RCC 7860 (cell line): ENCODE measurements around the gene ANXA2R.
"Not testable (repeated sequence)": the region's sequence is repeated elsewhere in the genome, so short reads cannot be mapped to it uniquely, and the experiment has no call there.

Source experiments
- DNase-seq: peaks from one replicate; pipeline ENCODE4 v3.0.0-alpha.2; 2015; ENCODE audit warnings: low spot score
- FAIRE-seq: peaks from 2 replicates; lab custom pipeline; 2012; peaks lifted over from hg19 to GRCh38; lab: Jason Lieb, UNC

The ANXA2R gene

DNA sequence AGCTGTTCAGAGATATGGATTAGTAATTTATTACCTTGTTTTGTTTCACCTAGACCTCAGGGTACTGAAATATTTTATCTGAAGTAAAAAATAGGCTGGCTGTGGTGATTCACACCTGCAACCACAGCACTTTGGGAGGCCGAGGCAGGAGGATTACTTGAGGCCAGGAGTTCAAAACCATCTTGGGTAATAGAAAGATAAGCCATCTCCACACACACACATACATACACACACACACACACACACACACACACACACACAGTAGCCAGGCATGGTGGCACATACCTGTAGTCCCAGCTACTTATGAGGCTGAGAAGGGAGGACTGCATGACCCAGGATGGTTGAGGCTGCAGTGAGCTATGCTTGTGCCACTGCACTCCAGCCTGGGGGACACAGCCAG, 3.7 kb downstream of the ANXA2R start:
- peak; percentile 14 for DNase-seq
- no peak for FAIRE-seq

DNA sequence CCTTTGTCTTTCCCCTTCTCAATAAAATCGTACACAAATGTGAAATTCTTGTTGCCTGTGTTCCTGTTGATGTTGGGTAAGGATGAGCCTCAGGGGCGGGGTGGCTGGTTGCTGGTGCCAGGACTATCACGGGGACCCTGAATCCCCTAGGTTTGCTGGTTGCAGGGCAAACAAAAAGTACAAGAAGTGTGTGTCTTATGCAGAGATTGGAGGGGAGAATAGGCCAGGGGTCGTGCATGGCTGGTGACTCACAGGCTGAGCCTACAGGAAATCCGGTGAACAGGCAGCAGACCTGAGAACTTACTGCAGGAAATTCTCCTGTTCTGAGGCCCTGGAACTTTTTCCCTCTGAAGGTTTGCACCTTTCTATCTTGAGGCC, 5.5 kb downstream of the ANXA2R start:
- FAIRE-seq, result peak; percentile 77
- peak; percentile 84 for DNase-seq

DNA sequence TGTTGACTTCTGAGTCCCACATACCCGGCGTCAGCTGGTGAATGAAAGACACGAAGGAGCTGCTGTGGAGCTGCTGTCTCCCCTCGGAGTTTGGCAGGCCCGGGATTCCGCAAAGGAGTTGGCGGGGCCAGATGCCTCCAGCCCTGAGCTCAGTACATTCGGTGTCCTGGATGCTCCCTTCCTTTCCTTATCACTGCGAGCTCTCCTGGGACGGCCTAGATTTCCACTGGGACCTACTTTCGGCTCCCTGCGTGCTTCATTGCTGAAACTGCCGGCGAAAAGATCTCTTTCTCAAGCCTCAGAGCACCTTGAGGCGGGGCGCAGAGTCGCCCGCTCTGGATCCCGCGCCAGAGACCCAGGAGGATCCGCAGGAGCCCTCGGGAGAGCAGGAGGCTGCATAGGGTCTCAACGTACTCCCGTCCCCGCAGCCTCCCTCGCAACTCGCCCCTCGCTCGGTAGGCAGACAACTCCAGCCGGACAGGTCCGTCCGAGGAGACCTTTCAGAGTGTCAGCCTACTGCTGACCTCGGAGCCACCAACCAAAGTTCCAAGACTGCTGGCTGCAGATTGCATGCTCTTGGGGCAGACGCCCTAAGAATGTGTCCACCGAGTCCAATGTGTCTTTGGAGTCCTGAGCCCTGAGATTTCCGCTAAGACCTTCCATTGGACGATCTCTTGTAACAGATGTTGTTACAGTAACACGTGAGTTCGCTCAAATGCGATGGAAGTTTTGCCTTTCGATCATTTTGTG, 6.1 kb downstream of the ANXA2R start:
- DNase-seq (peak; percentile 45), FAIRE-seq (no peak)

DNA sequence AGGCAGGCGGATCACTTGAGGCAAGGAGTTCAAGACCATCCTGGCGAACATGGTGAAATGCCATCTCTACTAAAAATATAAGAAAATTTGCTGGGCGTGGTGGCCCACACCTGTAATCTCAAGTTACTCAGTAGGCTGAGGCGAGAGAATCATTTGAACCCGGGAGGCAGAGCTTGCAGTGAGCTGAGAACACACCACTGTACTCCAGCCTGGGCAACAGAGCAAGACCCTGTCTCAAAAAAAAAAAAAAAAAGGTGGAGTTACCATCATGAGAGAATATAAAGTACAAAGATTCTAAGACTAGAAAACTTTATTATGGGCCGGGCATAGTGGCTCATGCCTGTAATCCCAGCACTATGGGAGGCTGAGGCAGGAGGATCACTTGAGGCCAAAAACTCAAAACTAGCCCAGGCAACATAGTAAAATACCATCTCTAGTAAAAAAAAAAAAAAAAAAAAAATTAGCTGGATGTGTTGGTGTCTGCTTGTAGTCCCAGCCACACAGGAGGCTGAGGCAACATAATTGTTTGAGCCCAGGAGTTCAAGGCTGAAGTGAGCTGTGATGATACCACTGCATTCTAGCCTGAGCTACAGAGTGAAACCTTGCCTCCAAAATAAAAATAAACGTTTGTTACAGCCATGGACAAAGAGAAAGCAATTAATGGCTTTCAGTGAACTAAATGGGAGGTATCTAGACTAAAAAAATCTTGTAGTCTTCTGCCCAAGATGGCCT, 12.9 kb downstream of the ANXA2R start:
- DNase-seq (no peak), FAIRE-seq (no peak)

DNA sequence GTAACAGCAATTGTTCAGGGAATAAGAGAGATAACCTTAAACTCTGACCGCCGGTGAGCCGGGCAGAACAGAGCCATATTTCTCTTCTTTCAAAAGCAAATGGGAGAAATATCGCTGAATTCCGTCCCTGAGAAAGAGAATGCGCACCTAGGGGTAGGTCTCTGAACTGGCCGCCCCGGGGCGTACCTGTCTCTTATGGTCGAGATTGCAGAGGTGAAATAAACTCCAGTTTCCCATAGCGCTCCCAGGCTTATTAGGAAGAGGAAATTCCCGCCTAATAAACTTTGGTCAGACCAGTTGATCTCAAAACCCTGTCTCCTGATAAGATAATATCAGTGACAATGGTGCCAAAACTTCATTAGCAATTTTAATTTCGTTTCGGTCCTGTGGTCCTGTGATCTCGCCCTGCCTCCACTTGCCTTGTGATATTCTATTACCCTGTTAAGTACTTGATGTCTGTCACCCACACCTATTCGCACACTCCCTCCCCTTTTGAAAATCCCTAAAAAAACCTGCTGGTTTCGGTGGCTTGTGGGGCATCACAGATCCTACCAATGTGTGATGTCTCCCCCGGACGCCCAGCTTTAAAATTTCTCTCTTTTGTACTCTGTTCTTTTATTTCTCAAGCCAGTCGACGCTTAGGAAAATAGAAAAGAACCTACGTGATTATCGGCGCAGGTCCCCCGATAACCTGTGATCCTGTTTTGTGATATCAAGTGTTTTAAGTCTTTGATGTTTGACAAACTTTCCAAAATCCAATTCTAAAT, 14.8 kb downstream of the ANXA2R start:
- not testable (repeated sequence) for DNase-seq, FAIRE-seq

DNA sequence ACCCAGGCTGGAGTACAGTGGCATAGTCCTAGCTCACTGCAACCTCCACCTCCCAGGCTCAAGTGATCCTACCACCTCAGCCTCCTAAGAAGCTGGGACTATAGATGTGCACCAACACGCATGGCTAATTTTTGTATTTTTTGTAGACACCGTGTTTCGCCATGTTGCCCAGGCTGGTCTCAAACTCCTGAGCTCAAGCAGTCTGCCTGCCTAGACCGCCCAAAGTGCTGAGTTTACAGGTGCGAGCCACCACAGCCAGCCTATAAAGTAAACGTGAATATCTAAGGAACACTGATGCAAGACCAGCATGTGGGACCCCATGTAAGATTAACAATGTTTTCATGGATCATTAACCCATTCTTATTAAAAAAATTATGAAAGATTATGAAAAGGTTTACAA, 15.9 kb downstream of the ANXA2R start:
- no peak for FAIRE-seq
- DNase-seq, result no peak

DNA sequence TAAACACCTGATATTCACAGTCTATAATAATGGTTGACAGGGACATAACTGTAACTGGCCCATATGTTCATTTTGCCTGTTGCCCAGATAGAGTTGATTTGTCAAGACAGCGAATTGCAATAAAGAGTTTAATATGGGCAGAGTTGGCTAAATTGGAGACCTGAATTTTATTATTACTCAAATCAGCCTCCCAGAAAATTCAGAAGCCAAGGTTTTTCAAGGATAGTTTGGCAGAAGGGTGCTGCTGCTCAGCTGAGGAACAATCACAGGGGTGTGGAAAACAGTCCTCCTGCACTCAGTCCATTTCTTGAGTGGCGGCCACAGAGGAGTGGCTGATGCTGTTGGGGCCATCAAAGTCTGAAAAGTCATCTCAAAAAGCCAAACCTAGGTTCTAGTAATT, 19.0 kb downstream of the ANXA2R start:
- DNase-seq (no peak), FAIRE-seq (no peak)

DNA sequence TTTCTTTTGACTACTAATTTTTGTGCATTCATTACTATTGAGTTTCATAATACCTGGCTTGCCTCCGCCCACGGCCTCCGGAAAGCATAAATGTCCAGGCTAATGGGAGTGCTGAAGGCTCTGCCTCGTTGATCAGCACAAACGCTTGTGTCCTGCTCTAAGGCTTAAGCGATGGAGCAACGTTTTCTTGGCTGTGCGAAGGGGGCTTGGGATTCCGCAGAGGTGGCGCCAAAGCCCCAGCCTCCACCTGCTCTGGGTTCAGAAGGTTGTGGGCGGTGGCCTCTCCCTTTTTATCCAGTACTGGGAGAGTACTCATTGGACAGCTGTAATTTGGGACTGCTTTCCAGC, 19.7 kb downstream of the ANXA2R start:
- DNase-seq (peak; percentile 50), FAIRE-seq (no peak)

DNA sequence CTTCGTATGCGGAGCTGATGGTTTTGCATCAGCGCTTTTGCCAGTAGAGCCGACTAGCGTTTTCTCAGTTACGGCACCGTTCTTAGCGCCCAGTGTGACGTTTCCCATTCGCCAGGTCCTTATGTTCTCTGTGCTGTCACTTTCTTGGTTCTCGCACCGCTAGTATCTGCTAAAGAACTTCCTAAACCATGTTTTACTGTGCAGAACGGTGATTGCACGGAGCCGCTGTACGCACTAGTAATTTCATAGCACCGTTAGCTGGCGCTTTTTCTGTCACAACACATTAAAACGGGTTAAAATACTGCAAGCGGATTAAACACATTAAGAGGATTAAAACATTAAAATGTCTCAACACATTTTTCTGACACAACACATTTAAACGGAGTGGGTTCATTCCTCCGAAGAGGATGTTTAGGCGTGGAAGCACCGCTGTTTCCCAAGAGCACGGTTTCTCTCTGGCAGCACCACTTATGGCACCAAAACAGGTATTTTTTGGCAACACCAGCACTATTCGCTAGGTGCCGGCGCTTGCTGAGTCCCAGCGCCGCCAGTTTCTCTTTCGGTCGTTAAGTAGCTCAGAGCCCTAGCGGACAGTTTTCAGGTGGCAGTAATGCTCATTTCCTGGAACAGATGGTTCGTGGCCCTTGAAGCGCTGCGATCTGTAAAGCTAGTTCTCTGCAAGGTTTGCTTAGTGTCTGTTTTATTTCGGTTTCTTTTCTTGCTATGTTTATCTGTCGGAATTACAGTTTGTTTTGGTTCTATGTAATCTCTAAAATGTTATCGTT, 20.3 kb downstream of the ANXA2R start:
- DNase-seq (peak; percentile 88), FAIRE-seq (peak; percentile 82)

DNA sequence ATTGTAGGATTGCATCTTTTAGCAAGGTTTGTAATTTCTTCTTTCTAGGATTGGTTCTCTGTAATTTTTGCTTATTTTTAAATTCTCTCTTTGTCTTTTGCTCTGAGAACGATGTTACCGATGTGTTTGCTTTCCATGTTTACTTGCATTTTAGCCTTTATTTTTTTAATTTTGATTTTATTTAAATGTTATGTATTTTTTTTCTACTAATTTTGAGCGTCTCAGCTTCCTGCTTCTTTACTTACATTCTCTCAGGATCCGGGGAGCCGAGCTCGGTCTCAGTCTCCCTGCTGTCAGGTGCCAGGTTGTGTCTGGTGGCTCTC, 20.9 kb downstream of the ANXA2R start:
- FAIRE-seq (no peak), DNase-seq (no peak)

DNA sequence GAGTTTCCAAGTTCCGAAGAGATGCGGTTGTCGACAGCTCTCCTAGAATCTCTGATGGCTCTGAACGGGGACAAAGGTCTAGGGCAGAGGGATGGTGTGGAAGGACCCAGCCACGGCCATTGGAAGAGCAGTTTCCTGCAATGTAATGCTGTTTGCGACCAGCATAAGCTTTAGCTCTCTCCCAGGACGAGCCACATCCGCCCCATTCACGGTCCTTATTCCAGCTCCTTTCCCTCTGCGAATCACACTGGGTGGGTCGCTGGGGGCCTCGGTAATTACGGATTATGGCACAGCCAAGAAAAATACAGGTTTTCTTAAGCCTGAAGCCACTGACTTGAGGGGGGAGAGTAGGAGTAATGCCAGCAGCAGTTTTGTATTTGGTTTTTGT, 22.7 kb downstream of the ANXA2R start:
- DNase-seq (peak; percentile 42), FAIRE-seq (no peak)

DNA sequence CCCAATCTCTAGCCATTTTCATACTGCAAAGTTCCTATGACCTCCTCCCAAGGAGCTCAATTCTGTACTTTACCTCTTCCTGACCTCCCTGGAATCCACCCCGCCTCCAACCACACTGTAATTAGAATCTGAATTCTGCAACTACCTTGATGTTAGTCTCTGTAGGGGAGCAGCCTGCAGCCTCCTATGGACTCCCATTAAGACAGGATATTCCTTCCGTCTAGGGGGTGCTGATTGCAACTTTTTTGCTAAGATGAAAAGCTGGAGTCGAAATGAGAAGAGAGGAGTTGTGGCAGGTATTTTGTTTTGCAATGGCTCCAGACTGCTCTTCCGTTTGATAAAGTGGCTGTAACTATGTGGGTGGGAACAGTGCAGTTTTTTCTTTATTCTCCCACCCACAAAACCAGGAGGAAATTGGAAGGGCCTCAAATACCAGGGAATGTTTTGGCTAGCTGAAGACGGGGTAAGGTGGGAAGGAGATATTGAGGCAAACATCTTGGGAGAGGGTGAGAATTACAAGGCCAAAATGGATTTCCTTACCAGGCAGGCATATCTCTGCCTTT, 23.8 kb downstream of the ANXA2R start:
- no peak for DNase-seq
- FAIRE-seq, result no peak

DNA sequence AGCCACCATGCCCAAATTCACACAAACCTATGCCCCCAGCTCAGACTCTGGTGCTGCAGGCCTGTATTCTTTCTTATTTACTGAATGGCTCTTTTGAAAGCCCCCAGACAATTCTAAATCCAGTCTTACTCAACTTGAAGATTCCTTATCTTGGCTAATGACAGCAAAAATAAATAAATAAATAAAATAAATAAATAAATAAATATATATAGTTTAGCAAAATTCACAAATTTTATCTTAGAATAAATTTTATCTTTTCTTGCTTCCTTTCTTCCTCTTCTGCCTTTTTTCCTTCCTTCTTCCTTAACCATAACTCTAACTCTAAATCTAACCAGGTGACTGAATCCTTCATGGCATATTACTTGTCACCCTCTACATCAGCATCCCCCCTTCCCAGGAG, 25.6 kb downstream of the ANXA2R start:
- no peak for FAIRE-seq
- no peak for DNase-seq

DNA sequence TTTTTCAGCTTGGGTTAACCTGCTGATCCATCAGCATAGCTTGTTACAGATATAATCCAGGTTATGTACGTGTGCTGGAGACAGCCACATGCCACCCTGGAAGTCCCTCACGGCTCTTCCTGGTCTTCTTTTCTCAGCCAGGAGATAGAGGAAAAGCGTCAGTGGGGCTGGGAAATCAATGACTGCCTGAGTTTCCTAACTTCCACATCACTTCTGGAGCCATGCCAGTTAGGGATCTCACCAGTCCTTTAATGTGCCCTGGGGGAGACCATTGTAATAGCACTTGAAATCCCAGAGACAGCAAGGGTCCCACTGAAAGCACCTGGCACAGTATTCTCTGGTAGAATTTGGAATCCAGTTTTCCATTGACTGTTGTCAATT, 29.2 kb downstream of the ANXA2R start:
- no peak for FAIRE-seq
- no peak for DNase-seq

DNA sequence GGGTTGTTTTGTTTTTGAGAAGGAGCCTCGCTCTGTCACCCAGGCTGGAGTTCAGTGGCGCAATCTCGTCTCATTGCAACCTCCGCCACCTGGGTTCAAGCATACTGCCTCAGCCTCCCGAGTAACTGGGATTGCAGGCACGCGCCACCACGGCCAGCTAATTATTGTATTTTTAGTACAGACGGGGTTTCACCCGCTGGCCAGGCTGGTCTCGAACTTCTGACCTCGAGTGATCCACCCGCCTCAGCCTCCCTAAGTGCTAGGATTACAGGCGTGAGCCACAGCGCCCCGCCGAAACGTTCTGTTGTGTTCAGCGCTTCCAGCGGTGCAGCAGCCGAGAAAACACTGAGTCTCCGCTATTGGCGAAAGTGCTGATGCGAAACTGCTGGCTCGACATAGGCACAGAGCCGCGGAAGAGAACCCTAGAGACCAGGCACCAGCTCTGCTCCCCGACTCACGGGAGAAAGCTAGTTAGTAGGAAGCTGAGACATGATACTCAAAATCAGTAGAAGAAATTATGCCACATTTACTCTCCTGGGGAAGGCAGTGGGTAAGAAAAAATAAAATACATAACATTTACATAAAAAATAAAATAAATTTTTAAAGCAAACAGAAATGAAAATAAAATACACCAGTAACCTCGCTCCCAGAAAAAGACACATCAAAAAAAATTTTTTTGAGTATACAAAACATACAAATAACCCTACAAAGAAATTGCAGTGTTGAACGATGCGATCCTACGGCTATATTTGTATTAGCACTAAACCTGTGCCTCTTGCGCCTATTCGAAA, 31.6 kb downstream of the ANXA2R start:
- FAIRE-seq (peak; percentile 79), DNase-seq (peak; percentile 93)

DNA sequence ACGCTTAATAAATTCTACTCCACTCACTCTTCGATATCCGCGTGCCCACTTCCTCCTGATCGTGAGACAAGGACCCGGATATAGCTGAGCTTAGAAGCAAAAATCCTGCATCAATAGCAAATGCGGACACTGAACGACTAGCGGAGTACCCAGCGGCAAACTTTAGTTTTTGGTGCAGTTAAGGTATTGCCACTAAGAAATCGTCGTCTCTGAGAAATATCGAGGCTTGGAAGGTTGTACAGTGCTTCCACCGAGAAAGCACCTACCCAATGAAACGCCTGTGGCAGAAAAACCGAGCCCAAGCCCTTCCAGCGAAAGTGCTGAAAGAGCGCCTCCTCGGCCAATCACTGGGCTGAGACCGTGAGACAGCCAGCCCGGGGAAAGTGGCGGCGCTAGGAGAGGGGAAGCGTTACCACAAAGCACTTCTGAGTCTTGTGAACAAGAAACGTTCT, 32.2 kb downstream of the ANXA2R start:
- DNase-seq (peak; percentile 75), FAIRE-seq (peak; percentile 5)

DNA sequence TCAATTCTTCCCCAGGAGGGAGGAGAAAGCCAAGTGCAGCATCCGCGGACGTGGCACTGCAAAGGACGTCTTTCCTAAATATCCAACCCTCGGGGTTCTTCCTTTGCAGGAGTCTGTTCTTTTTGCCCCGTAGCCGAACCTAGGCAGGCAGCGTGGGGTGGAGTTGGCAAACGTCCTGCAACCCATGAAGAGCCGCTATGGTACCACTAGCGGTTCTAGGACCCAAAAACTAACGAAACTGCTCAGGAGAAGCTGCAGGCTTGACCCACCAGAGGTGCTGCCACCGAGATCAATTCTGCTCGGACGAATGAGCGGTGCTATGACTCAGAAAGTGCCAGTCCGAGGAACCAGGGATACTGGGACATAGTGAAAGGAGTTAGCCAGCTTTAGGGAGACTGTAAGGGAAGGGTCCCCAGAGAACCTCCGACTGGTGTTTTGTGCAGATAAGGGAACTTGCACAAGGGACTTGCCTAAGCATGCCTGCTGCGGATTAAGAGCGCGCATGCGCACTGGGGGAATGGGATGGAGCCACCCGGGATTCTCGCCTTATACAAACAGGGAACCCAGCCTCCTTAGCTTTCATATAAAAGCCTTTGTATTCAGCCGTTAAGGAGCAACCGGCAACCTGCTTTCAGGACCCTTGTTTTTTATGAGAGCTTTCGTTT, 32.7 kb downstream of the ANXA2R start:
- DNase-seq, result peak; percentile 80
- FAIRE-seq, result no peak

DNA sequence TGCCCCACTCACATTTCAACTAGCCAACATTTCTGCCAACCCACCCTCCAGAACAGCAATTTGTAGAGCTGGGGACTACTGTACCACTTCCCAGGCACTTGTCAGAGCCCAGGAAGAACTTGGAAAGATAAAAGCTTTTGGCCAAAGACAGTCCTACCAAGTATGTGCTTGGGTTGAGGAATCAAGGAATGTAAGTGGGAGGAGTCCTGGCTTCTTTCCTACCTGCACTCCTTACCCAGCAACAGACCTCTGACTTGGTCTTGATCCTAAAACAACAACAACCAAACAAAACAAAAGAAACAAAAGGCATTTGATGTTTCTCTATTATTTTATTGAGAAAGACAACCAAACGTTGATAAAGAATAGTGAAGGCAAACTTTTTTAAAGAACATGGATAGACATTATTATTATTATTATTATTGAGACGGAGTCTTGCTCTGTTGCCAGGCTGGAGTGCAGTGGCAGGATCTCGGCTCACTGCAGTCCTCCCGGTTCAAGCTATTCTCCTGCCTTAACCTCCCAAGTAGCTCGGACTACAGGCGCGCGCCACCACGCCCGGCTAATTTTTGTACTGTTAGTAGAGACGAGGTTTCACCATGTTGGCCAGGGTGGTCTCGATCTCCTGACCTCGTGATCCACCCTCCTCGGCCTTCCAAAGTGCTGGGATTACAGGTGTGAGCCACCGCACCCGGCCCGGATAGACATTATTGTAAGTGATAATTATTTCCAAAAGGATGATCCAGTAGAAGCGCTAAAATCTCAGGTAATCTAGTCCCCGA, 33.5 kb downstream of the ANXA2R start:
- DNase-seq, result no peak
- no peak for FAIRE-seq

DNA sequence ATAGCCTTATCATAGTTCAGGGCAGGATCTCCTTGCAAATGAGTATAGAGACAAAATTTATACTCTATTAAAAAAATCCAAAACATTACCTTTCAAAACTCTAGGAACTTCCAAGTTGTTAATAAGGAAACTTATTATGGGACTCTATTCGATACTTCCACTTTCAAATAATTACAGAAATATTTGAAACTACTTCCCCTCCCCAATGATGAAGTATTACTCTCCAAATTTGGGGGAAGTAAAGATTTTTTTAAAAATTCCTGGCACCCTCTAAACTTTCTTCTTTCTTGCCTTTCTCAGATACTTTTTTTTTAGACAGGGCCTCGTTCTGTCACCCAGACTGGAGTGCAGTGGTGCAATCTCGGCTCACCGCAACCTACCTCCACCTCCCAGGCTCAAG, 35.1 kb downstream of the ANXA2R start:
- DNase-seq, result no peak
- FAIRE-seq, result no peak
